Dedifferentiated amniotic fluid mesenchymal stem cell (primary cell): ENCODE data around the gene MYLK.
"Not testable (repeated sequence)": the region's sequence is repeated elsewhere in the genome, so short reads cannot be mapped to it uniquely, and the experiment has no call there.

Experiments
- DNase-seq: peaks from one replicate; pipeline ENCODE4 v3.0.0-alpha.2; 2016; ENCODE audit errors: extremely low spot score

MYLK gene

DNA sequence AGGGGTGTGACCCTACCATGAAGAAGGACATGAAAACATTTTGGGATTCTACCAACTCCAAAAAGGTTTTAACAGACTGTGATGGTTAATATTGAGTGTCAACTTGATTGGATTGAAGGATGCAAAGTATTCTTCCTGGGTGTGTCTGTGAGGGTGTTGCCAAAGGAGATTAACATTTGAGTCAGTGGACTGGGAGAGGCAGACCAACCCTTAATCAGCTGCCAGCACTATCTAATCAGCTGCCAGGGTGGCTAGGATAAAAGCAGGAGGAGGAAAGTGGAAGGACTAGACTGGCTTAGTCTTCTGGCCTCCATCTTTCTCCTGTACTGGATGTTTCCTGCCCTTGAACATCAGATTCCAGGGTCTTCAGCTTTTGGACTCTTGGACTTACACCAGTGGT, 283.3 kb downstream of the MYLK start:
- DNase-seq: not testable (repeated sequence)

DNA sequence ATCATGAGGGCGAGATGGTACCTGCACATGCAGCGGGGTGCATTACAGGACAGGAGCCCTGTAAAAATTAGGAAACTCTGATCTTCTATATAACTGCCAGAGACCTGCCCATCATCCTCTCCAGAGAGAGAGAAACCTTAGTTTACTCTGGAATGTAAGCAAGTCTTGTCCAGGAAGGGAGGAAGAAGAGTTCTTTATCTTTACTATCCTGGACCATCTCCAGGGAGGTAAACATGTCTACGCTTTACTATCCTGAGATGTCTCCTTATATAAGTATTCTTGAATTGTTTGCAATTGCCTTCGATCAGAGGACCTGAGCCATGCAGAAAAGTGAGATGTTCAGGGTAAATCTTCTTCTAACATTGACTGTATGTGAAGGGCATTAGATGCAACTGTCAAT, 286.6 kb downstream of the MYLK start:
- no peak for DNase-seq

DNA sequence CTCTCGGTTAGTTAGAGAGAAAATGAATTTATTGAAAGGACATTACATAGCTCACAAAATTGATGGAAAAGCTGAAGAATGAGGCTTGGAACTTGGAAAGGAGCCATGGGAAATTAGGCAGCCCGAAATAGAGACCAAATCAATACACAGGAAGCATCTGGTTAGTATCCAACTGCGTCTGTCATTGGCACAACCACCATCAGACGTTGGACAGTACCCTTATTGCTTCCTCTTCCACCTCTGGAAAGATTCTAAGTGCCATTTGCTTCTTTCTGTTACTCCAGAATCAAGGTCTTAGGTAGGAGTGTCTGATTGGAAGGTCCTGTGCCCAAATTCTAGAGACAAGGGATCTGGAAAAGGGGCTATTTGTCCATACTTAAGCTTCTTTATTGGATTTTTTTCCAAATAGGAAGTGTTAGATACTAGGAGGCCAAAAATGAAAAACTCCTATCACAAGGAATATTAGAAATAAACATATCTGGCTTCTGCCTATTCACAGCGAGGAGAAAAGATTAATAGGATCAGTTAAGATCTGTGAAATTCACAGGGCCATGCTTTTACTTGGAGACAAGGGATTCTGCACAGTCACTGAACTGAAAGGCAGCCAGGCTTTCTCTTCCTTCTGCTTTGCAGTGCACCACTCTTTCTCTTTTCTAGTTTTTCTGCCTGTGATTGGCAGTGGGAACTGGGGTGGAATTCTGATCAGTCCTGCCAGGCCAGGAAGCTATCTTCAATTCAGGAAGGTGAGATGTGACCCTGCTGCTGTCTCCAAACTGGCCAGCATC, 288.5 kb downstream of the MYLK start:
- DNase-seq: no peak

DNA sequence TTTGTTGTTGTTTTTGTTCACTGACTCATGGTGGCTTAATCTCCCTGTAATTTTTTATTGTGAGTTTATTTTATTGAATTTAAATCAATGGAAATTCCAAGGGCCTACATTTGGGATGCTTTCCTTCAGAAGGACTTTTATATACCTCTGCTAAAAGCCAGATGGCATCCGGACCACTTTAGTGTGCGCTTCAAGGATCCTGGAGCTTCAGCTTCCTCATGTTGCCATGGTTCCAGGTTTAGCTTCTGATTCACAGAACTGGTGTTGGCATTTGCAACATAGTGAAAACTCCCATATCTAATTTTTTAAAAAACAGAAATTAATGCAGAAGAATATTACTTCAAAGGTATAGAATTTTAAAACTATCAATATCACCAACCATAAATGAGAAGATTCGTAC, 290.8 kb downstream of the MYLK start:
- no peak for DNase-seq

DNA sequence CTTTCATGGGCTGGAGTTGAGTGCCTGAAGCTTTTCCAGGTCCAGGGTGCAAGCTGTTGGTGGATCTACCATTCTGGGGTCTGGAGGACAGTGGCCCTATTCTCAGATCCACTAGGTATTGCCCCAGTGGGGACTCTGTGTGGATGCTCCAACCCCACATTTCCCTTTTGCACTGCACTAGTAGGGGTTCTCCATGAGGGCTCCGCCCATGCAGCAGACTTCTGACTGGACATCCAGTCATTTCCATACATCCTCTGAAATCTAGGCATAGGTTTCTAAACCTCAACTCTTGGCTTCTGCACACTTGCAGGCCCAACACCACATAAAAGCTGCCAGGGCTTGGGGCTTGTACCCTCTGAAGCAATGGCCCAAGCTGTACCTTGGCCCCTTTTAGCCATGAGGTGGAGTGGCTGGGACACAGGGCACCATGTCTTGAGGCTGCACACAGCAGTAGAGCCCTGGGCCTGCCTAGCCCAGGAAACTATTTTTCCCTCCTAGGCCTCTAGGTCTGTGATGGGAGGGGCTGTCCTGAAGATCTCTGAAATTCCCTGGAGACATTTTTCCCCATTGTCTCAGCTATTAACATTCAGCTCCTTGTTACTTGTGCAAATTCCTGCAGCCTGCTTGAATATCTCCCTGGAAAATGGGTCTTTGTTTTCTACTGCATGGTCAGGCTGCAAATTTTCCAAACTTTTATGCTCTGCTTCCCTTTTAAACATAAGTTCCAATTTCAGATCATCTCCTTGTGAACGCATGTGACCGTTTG, 293.3 kb downstream of the MYLK start:
- no peak for DNase-seq

DNA sequence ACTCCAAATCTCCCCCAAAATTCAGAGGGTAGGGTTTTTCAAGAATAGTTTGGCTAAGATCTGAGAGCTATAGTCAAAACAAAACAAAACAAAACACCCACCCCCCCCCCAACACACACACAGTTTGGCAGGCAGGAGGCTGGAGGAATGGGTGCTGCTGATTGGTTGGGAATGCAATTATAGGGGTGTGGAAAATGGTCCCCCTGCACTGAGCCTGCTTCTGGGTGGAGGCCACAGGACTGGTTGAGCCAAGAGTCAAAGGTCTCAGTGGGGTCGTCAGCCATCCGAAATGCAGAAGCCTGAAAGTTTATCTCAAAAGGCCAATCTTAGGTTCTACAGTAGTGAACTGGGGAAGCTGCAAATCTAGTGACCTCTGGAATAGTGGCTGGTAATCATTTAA, 296.7 kb downstream of the MYLK start:
- DNase-seq: no peak

DNA sequence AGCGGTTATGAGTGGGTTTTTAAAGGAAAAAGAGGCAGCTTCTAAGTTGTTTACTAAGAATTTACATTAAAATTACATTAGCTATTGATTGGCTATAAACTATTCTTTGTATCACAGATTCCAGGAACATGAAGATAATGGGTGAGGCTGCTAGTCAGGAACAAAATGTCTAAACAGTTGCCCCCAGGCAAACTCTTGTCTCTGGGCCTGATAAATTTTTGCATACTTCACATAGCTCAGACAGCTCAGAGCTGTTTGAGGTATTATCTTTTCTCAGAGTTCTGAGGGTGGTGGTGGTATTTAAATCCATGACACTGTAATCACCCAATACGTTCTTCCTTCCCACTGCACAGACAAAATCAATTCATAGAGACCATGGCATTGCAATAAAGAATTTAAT, 297.2 kb downstream of the MYLK start:
- peak; percentile 61 for DNase-seq

DNA sequence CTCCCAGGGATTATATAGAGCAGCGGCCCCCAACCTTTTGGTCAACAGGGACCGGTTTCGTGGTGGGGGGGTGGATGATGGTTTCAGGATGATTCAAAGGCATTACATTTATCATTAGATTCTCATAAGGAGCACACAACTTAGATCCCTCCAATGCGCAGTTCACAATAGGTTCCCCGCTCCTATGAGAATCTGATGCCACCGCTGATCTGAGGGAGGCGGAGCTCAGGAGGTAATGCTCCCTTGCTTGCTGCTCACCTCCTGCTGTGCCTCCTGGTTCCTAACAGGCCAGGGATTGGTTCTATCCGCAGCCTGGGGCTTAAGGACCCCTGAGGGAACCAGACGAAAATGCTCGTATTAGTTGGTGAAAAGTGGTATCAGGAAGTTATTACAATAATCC, 298.0 kb downstream of the MYLK start:
- no peak for DNase-seq

DNA sequence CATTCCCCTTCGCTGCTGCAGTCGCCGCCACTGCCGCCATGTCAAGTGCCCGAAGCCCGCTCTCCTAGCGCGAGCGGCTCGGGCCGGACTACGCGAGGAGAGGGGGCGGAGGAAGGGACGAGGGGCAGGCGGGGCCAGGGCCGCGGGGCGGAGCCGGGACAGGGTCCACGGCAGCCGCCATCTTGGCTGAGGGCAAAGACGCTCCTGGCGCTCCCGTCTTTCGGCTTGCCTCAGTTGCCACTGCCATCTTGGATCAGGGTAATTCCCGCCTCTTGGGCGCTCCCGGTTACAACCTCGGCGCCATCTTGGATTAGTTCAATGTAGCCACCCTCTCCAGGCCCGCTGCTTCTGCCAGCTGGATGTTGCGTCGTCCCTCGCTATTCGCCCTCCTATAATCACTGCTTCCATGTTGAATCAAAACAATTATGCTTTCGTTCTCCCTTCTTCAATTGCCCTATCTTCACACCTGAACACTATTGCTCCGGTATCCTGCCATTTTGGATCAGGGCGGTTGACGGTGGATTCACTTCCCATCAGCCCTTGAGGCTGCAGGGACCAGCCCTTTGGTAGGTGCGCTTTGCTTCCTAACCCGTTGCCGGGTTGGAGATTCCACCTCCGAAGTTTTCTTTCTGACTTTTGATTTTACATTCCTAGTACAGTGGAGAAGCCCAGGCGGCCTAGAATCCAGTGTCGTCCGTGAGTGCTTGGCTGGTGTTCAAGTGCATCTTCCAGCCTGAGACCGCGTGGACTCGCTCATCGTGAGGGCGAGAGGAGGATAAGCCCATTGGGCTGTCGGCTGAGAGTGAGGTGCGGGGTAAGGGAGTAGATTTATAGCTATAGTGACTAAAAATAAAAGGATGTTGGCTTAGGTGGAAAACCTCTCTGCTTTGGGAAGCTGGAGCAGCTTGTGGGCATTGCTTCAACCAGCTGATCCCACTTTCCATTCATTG, 298.9 kb downstream of the MYLK start, which contains the start of gene HACD2:
TSS of gene HACD2 (minus strand) at position 66 of the 950 bp plus-strand sequence. CDS start at position 40, 26 bp downstream.
- DNase-seq: peak; percentile 97

DNA sequence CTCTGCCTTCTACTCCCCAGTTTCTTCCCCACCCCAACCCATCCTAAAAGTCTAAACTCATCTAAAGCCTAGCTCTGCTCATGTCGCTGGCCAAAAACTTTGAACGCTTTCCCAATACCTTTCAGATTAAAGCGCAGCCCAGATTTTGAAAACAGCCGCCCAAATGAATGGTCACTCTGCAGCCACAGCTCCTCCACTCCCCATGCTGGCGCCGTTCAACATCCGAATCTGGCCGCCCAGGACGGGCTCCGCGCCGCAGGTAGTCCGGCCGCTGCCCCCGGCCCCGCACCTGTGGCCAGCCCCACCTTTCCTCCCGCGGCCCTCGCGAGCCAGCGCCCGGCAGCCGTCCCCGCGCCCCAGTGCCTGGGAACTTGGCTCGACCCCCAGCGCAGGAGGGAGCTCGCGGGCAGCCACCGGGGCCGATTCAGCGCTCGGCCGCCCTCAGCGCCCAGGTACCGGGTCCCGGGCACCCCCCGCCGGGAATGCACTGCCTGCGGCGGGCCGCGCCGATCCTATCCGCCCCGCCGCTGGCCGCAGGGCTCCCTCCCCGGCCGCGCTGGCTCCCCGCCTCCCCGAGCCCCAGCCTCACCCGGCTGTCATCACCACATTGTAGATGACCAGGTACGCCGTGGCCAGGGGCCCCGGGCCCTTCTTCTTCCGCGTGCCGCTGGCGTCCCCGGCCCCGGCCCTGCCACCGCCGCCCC, 299.7 kb downstream of the MYLK start:
- no peak for DNase-seq

DNA sequence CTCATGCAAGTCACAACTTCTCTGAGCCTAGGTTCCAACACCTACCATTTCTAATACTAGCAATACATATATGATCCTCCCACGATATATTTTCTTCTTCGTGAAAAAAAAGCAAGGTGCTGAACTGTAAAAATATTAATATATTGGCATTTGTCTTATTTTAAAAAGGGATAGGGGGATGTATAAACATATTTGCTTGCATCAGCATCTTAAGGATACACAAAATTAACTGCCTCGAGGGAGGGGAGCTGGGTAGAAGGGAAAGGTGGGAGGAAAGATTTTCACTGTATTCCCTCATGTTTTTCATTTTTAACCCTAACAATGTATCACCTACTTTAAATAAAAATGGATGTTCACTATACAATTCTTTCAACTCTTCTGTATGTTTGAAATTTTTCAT, 300.6 kb downstream of the MYLK start:
- no peak for DNase-seq

DNA sequence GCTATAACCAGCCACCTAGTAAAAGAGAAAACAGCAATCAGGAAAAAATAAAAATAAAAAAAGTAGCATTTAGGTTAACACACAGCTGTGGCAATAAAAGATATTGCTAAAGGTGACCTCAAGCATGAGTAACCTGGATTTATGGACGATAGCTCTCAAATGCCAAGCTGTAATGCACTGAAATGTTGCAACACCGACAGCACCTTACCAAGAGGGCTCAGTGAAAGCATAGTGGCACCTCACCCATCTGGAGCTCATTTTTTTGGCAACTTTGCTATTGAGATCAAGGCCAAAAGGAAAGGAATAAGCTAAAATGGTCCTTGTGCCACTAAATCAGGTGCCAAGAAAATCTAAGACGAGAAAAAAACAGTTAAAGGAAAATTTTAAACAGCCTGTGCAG, 301.8 kb downstream of the MYLK start:
- DNase-seq: no peak

DNA sequence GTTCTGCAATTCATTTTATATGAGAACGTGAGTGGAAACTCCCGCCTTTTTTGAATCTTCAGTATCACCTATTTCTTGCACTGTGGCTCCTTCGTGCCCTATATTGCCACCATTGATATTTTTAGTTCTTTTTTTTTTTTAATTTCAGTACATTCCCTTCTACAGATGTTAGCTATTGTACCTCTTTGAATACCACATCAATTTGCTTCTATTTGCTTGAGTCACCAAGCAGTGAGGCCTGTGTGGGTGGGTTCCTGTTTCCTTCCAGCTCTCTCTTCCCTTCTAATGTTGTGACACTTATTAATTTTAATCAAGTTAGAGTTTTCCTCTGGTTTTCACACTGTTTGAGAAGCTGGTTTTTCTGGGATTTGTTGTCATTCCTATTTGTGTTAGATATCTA, 308.0 kb downstream of the MYLK start:
- DNase-seq: no peak

DNA sequence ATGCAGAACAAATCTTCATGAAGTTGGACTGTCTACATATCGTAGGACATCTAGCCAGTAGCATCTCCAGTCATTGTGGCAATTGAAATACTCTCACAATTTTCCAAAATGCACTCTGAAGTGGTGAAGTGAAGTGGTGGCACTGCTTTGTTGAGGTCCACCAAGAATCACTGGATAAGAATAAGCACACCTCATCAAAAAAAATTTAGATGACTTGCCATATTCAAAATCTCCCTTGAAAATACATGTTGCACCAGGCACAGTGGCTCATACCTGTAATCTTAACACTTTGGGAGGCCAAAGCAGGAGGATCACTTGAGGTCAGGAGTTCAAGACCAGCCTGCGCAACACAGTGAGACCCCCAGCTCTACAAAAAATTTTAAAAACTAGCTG, 312.2 kb downstream of the MYLK start:
- DNase-seq: no peak

DNA sequence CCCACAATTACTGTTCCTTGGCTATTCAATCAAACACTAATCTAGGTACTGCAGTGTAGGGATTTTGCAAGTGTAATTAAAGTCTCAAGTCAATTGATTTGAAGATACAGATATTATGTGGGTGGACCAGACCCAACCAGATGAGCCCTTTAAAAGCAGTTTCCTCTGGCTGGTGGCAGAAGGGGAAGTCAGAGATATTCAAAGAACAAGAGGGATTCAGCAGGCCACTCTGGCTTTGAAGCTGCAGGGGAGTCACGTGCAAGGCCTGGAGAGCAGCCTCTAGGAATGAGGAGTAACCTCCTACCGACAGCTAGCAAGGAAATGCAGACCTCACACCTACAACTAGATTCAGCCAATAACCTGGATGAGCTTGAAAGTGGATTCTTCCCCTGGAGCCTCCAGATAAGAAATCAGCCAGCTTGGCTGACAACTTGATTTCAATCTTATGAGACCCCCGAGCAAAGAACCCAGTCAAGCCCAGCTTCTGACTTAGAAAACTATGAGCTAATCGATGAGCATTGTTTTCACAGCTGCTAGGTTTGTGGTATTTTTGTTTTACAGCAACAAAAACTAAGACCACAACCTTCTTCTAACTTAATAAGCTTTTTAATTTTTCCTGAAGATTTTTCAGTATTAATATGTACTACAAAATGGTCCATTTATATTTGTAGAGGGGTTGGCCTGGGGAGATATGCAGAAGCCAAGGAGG, 312.7 kb downstream of the MYLK start:
- DNase-seq: no peak

DNA sequence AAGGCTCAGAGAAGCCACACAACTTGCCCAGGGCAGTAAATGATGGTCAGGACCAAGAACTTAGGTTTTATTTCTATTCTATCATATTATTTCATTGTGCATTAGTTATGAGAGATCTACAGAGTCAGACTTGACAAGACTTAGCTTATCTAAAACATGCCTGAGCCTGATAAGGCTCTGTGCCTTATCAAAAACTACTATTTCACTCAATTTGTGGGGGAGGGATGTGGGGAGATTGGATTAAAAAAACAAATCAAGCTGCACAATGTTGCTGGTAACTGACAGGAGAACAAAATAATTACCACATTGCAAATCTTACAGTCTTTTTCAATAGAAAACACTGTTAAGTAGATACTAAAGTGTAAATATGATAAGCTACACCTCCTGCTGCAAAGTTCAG, 315.3 kb downstream of the MYLK start:
- no peak for DNase-seq

DNA sequence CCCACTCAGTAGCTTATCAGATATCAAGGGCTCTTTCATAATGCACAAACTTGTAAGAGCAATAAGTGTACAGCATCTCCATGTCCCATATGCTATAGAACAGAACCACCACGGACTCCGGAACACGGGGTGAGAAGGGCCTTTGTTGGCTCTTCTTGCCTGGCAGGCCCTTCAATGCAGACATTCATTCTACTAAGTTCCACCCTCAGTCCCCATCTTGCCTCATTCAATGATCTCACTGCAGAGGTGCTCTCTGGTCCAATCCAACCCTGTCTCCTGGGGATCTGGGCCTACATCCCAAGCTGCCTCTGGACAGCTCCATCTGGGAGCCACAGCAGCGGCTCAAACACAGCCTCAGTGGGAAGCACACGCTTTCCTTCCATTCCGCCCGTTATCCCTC, 316.1 kb downstream of the MYLK start:
- DNase-seq: no peak

DNA sequence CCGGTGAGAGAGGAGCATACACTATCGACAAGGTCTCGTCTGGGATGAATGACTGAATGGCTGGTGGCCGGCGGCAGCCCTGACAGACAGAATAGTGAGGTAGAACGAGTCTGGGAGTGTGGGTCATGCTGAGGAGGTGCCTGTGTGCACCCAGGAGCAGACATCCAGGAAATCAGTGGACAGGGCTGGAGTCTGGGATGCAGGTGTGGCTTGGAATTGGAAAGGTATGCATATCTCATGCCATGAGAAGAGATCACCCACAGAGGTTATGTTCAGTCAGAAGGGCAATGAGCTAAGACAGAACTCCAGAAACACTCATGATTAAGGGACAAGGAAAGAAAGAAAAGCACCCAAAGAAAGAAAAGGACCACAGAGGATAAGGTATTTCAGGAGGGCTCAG, 320.1 kb downstream of the MYLK start:
- no peak for DNase-seq

DNA sequence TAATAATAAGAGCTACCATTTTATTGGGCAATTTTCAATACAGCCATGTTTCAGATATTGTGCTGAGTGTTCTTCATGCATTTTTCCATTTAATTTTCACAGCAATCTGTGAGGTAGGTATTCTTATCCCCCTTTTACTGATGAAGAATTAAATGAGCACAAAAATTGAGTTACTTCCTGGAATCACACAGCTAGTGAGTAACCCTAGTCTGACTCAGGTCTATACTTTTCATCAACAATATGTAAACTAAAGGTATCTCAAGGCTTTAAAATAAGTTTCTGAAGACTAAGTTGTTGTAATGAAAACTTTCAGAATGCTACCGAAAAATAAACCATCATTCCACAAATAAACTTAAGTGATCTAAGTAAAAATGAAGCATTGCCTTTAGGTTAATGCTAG, 321.6 kb downstream of the MYLK start:
- no peak for DNase-seq

DNA sequence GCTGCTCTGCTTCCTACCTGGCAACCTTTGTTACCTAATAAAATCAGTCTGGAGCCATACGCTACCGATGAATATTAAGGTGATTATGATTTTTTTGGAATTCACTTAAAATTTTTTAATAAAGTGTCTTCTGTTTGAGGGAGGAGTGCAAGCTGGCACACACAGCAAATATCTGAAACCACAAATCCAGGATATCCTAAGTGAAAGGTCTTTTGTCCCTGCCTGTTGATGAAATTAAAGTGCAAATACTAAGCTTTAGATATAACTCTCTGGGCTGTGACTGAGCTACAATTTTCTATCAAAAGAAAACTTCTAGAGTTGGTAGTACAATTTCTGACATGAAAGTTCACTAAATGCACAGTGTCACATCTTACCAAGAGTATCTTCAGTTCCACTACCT, 322.9 kb downstream of the MYLK start:
- no peak for DNase-seq
